ENCODE data around the gene ZNF154.
"Not testable (repeated sequence)": the region's sequence is repeated elsewhere in the genome, so short reads cannot be mapped to it uniquely, and the experiment has no call there.

The ZNF154 gene

GRCh38 chr19:57708641-57709361 lies at the start of gene ZNF154:
Gene ZNF154 (minus strand): TSS chr19:57709204. CDS start chr19:57708971, 233 bp downstream.
- no peak for DNase-seq (ENCODE audit: low read depth in 2 of 2, low spot score in 1 of 2)

GRCh38 chr19:57757941-57758340 lies 48.9 kb upstream of the ZNF154 start:
- DNase-seq (ENCODE audit: low read depth in 2 of 2, low spot score in 1 of 2) = no peak

- no peak for DNase-seq (ENCODE audit: low read depth in 2 of 2, low spot score in 1 of 2)
These were observed 46.0 kb upstream of the ZNF154 start for GRCh38 chr19:57755031-57755430.

GRCh38 chr19:57754091-57754673 lies 45.2 kb upstream of the ZNF154 start:
- DNase-seq (ENCODE audit: low read depth in 2 of 2, low spot score in 1 of 2) = no peak

GRCh38 chr19:57748029-57748428 lies 39.0 kb upstream of the ZNF154 start:
- DNase-seq (ENCODE audit: low read depth in 2 of 2, low spot score in 1 of 2) = no peak

- DNase-seq (ENCODE audit: low read depth in 2 of 2, low spot score in 1 of 2) = no peak
These were observed 38.4 kb upstream of the ZNF154 start for GRCh38 chr19:57747472-57747807.

GRCh38 chr19:57746580-57747471 lies 37.8 kb upstream of the ZNF154 start, which contains the start of gene ZNF776:
Gene ZNF776 (plus strand): TSS chr19:57746815. CDS start chr19:57747059, 244 bp downstream.
- DNase-seq (ENCODE audit: low read depth in 2 of 2, low spot score in 1 of 2) = peak; percentile 62 to 69

GRCh38 chr19:57738770-57739169 lies 29.8 kb upstream of the ZNF154 start:
- not testable (repeated sequence) for DNase-seq (ENCODE audit: low read depth in 2 of 2, low spot score in 1 of 2)

GRCh38 chr19:57738320-57738719 lies 29.3 kb upstream of the ZNF154 start:
- not testable (repeated sequence) for DNase-seq (ENCODE audit: low read depth in 2 of 2, low spot score in 1 of 2)

- no peak for DNase-seq (ENCODE audit: low read depth in 2 of 2, low spot score in 1 of 2)
These were observed 11.9 kb upstream of the ZNF154 start for GRCh38 chr19:57720878-57721277.

GRCh38 chr19:57719901-57720519 lies 11.0 kb upstream of the ZNF154 start:
- no peak for DNase-seq (ENCODE audit: low read depth in 2 of 2, low spot score in 1 of 2)

- DNase-seq (ENCODE audit: low read depth in 2 of 2, low spot score in 1 of 2) = no peak
These were observed 10.4 kb upstream of the ZNF154 start for GRCh38 chr19:57719424-57719823.

- DNase-seq (ENCODE audit: low read depth in 2 of 2, low spot score in 1 of 2) = no peak
These were observed 3.2 kb upstream of the ZNF154 start for GRCh38 chr19:57712222-57712621.

GRCh38 chr19:57709616-57710015 lies 612 bp upstream of the ZNF154 start:
- DNase-seq (ENCODE audit: low read depth in 2 of 2, low spot score in 1 of 2) = no peak

GRCh38 chr19:57706346-57706745 lies 2.7 kb downstream of the ZNF154 start:
- DNase-seq (ENCODE audit: low read depth in 2 of 2, low spot score in 1 of 2) = no peak

- no peak for DNase-seq (ENCODE audit: low read depth in 2 of 2, low spot score in 1 of 2)
These were observed 7.4 kb downstream of the ZNF154 start for GRCh38 chr19:57701625-57702024.

GRCh38 chr19:57689750-57690149 lies 19.3 kb downstream of the ZNF154 start:
- no peak for DNase-seq (ENCODE audit: low read depth in 2 of 2, low spot score in 1 of 2)

GRCh38 chr19:57688011-57688763 lies 20.8 kb downstream of the ZNF154 start:
- no peak for DNase-seq (ENCODE audit: low read depth in 2 of 2, low spot score in 1 of 2)

GRCh38 chr19:57687363-57688010 lies 21.5 kb downstream of the ZNF154 start:
- no peak for DNase-seq (ENCODE audit: low read depth in 2 of 2, low spot score in 1 of 2)

GRCh38 chr19:57686727-57687126 lies 22.3 kb downstream of the ZNF154 start:
- no peak for DNase-seq (ENCODE audit: low read depth in 2 of 2, low spot score in 1 of 2)

Data from stimulated activated CD8-positive, alpha-beta memory T cell treated with anti-CD3 and anti-CD28 coated beads, Interleukin-4, amount 100 ng/mL, for 4 hours (primary cell).